Chondrocyte (in vitro differentiated cells): ENCODE results near the gene PHLPP1. TPM values are rescaled to one million over a fixed set of nuclear protein-coding genes. Genes with fewer than 3 reads are reported as not detected.

Experiments
- DNase-seq: peaks from one replicate; pipeline ENCODE4 v3.0.0; 2021; ENCODE audit warnings: mixed read lengths, low spot score
- H3K27ac Mint-ChIP-seq: one replicate; pipeline ENCODE4 v1.8.0; 2021; ENCODE audit warnings: mild to moderate bottlenecking, moderate library complexity, mixed read lengths; ENCODE audit not compliant: unreplicated experiment
- H3K27me3 Mint-ChIP-seq: 2 replicates; pipeline ENCODE4 v1.8.0; 2021; ENCODE audit warnings: low read depth, mixed read lengths
- H3K36me3 Mint-ChIP-seq: 2 replicates; pipeline ENCODE4 v1.8.0; 2021; ENCODE audit warnings: low read depth, mixed read lengths
- H3K4me1 Mint-ChIP-seq: 2 replicates; pipeline ENCODE4 v1.8.0; 2021; ENCODE audit warnings: low read depth, mild to moderate bottlenecking, mixed read lengths
- H3K4me3 Mint-ChIP-seq: one replicate; pipeline ENCODE4 v1.8.0; 2021; ENCODE audit warnings: mild to moderate bottlenecking, moderate library complexity, mixed read lengths; ENCODE audit not compliant: unreplicated experiment
- H3K9me3 Mint-ChIP-seq: 2 replicates; pipeline ENCODE4 v1.8.0; 2021; ENCODE audit warnings: low read depth, mixed read lengths
- CTCF ChIP-seq: fragments of 200-600 bp; sonication (generic); IDR thresholded peaks from 2 replicates; pipeline ENCODE4 v1.5.0; 2021; ENCODE audit warnings: antibody characterized with exemption, mild to moderate bottlenecking, moderate library complexity
- total RNA-seq: library from RNA; stranded (reverse); gene quantifications from 3 replicates; pipeline ENCODE4 v1.2.1, GENCODE V29; 2021

PHLPP1 gene
- total RNA-seq, 1 donor from 2014 or later = 10.4 TPM

GRCh38 chr18:62771494-62772270 is 56.3 kb downstream of the PHLPP1 start:
- no peak overlapping the region for H3K27ac Mint-ChIP-seq
- no peak for DNase-seq
- peaks cover 26% of the 10 kb centered on the region for H3K4me1 Mint-ChIP-seq
- H3K9me3 Mint-ChIP-seq = no peaks in the 10 kb centered on the region
- no peaks in the 10 kb centered on the region for H3K36me3 Mint-ChIP-seq
- H3K27me3 Mint-ChIP-seq = no peaks in the 10 kb centered on the region
- TF ChIP-seq CTCF = no peak
- H3K4me3 Mint-ChIP-seq = no peak overlapping the region

- H3K4me1 Mint-ChIP-seq = peaks cover 13% of the 10 kb centered on the region
- no peak overlapping the region for H3K4me3 Mint-ChIP-seq
- H3K9me3 Mint-ChIP-seq = no peaks in the 10 kb centered on the region
- no peak overlapping the region for H3K27ac Mint-ChIP-seq
- no peaks in the 10 kb centered on the region for H3K36me3 Mint-ChIP-seq
- TF ChIP-seq CTCF = no peak
- H3K27me3 Mint-ChIP-seq = no peaks in the 10 kb centered on the region
- no peak for DNase-seq
Observed at GRCh38 chr18:62772860-62773584, 57.7 kb downstream of the PHLPP1 start.

- no peak for DNase-seq
- Mint-ChIP-seq H3K36me3 (no peaks in the 10 kb centered on the region), H3K4me1 (peaks cover 6% of the 10 kb centered on the region), H3K27me3 (no peaks in the 10 kb centered on the region), H3K9me3 (no peaks in the 10 kb centered on the region), H3K27ac (no peak overlapping the region), H3K4me3 (no peak overlapping the region)
- no peak for TF ChIP-seq CTCF
Observed at GRCh38 chr18:62773691-62774090, 58.4 kb downstream of the PHLPP1 start.

GRCh38 chr18:62776024-62776570 is 60.8 kb downstream of the PHLPP1 start:
- Mint-ChIP-seq H3K4me3 (no peak overlapping the region), H3K36me3 (no peaks in the 10 kb centered on the region), H3K27ac (peak overlapping the region; percentile 22), H3K9me3 (no peaks in the 10 kb centered on the region), H3K4me1 (peaks cover 6% of the 10 kb centered on the region), H3K27me3 (no peaks in the 10 kb centered on the region)
- TF ChIP-seq CTCF = no peak
- no peak for DNase-seq

GRCh38 chr18:62777814-62778213 is 62.5 kb downstream of the PHLPP1 start:
- H3K4me3 Mint-ChIP-seq = no peak overlapping the region
- no peak for DNase-seq
- no peaks in the 10 kb centered on the region for H3K36me3 Mint-ChIP-seq
- no peaks in the 10 kb centered on the region for H3K27me3 Mint-ChIP-seq
- H3K27ac Mint-ChIP-seq = no peak overlapping the region
- peaks cover 15% of the 10 kb centered on the region for H3K4me1 Mint-ChIP-seq
- no peaks in the 10 kb centered on the region for H3K9me3 Mint-ChIP-seq
- no peak for TF ChIP-seq CTCF
